Measurements from ENCODE around the gene RAB30.
"Not testable (repeated sequence)": the region's sequence is repeated elsewhere in the genome, so short reads cannot be mapped to it uniquely, and the experiment has no call there.

RAB30 gene

GRCh38 chr11:82988936-82989627 lies 82.6 kb downstream of the RAB30 start:
- DNase-seq (ENCODE audit: low read depth in 1 of 2, low spot score in 1 of 2): no peak

DNA sequence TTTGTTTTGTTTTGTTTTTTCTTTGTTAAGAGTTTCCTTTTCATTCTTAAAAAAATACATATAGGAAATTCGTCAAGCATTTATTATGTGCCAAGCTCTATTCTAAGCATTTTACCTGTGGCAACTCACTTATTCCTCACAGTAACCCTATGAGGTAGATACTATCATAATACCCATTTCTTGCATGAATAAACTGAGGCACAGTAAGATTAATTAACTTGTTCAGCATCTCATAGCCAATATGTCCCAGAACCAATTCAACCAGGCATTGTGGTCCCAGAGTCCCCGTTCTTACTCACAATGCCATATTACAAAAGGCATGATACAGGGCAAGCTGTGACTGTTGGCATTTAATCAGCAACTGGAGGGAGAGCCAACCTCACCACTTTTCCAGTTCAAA lies 83.7 kb downstream of the RAB30 start:
- DNase-seq (ENCODE audit: low read depth in 1 of 2, low spot score in 1 of 2): no peak

GRCh38 chr11:82986446-82986845 lies 85.3 kb downstream of the RAB30 start:
- no peak for DNase-seq (ENCODE audit: low read depth in 1 of 2, low spot score in 1 of 2)

DNA sequence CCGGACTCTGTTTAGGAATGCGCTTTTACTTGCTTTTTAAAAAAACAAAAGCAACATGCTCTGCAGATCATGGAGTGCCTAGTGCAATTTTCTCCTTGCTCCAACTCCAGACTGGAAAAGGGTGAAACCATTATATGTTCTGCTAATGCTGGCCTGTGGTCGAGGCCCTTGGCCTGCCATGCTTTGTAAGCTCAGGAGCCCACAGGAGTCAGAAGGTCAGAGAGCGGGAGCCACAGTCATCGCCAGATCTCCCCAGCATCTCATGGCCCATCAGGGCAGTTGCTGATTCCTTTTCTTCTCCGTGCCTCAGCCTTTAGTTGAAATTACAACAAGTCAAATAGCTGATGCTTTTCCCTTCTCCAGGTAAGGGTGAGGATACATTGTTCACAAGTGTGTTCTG lies 89.8 kb downstream of the RAB30 start:
- DNase-seq (ENCODE audit: low read depth in 1 of 2, low spot score in 1 of 2): no peak

DNA sequence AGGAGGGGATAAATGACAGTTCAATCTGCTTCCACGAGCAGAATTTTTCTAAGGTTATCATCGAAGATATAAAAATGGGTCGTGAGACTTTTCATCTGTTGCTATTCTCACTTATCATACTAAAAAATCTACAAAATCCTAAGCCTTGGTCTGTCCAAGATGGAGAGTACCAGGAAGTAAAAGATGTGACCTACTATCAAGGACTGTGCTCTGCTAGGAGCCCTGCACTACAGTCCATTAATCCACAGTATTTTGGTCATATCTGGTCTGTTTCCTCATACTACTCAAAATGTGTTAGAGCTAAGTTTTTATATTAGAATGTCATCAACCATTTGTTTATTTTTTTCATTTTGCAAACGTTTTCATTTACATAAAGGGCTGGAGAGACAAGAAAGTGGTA lies 90.8 kb downstream of the RAB30 start:
- no peak for DNase-seq (ENCODE audit: low read depth in 1 of 2, low spot score in 1 of 2)

GRCh38 chr11:82980292-82980691 lies 91.4 kb downstream of the RAB30 start:
- DNase-seq (ENCODE audit: low read depth in 1 of 2, low spot score in 1 of 2): no peak

DNA sequence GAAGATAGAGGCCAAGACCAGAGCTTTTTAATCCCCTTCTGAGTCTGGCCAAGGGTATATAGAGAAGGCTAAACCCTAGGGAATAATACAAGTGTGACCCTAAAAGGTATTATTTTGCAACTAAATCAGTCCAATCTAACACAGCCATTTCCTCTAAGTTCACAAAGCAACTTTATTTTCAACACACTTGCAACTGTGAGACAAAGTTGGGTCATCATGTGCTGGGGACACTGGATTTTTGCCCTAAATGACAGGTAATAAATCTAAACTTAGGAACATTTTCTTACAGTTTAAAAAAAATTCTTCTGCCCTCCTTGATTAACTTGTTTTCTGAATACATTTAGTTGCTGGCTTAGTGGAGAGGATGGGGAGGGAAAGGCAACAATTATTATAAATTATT lies 91.9 kb downstream of the RAB30 start:
- no peak for DNase-seq (ENCODE audit: low read depth in 1 of 2, low spot score in 1 of 2)

DNA sequence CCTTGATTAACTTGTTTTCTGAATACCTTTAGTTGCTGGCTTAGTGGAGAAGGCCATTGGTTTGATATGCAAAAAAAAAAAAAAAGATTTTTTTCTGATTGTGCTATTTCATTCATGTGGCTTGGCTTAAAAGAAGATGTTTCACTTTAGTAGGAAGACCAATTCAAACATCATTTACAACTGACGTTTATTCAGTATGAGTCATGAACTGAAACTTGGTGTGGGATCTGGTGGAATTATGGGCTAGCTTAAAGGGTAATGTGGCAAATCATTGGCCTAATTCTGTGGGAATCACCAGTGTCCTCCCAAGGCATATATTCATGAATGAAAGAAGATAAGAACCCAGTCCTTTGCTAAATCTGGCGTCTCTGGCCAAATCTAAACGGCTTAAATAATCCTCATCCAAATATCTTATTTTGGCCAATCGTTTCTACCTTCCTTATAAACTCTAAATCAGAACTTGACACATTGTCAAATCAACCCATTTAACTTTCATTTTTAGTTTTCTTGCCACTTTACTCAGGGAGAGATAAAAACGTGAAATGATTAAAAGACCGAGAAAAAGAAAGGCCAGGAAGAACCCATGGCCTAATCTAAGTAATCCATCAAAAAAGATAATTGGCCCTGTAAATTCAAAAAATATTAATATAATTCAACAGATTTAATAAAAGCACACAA lies 93.1 kb downstream of the RAB30 start:
- no peak for DNase-seq (ENCODE audit: low read depth in 1 of 2, low spot score in 1 of 2)

- no peak for DNase-seq (ENCODE audit: low read depth in 1 of 2, low spot score in 1 of 2)
These were observed 94.9 kb downstream of the RAB30 start for GRCh38 chr11:82976786-82977185.

GRCh38 chr11:82975882-82976281 lies 95.8 kb downstream of the RAB30 start:
- DNase-seq (ENCODE audit: low read depth in 1 of 2, low spot score in 1 of 2): no peak

- DNase-seq (ENCODE audit: low read depth in 1 of 2, low spot score in 1 of 2): no peak
These were observed 96.8 kb downstream of the RAB30 start for GRCh38 chr11:82974851-82975250.

GRCh38 chr11:82974135-82974534 lies 97.6 kb downstream of the RAB30 start:
- no peak for DNase-seq (ENCODE audit: low read depth in 1 of 2, low spot score in 1 of 2)

DNA sequence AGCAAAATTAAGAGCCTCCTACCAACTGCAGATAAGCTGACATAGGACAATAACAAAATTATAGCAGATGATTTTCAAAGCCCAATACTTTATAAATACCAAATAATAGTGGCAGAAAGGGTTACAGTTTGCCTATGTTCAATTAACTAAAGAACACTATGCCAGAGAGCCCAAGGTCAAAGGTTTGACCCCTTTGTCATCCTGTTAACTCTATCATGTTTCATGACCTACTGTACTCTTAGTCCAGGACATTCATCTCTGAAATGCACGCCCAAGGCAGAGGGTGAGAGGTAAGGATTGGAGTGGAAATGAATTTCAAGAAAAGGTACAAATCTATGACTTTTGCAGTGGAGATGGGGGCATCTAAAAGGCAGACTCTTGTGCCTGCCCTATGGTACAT lies 99.6 kb downstream of the RAB30 start:
- DNase-seq (ENCODE audit: low read depth in 1 of 2, low spot score in 1 of 2): no peak

DNA sequence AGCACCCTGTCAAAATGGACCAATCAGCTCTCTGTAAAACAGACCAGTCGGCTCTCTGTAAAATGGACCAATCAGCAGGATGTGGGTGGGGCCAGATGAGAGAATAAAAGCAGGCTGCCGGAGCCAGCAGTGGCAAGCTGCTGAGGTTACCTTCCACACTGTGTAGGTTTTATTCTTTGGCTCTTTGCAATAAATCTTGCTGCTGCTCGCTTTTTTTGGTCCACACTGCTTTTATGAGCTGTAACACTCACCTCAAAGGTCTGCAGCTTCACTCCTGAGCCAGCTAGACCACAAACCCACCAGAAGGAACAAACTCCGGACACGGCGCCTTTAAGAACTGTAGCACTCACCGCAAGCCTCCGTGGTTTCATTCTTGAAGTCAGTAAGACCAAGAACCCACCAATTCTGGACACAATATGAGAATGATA lies 100.2 kb downstream of the RAB30 start:
- not testable (repeated sequence) for DNase-seq (ENCODE audit: low read depth in 1 of 2, low spot score in 1 of 2)

- DNase-seq (ENCODE audit: low read depth in 1 of 2, low spot score in 1 of 2): not testable (repeated sequence)
These were observed 101.1 kb downstream of the RAB30 start for GRCh38 chr11:82970507-82971083.

- no peak for DNase-seq (ENCODE audit: low read depth in 1 of 2, low spot score in 1 of 2)
These were observed 101.9 kb downstream of the RAB30 start for GRCh38 chr11:82969811-82970210.

- no peak for DNase-seq (ENCODE audit: low read depth in 1 of 2, low spot score in 1 of 2)
These were observed 104.3 kb downstream of the RAB30 start for GRCh38 chr11:82967381-82967780.

GRCh38 chr11:82962021-82962420 lies 109.7 kb downstream of the RAB30 start:
- not testable (repeated sequence) for DNase-seq (ENCODE audit: low read depth in 1 of 2, low spot score in 1 of 2)

GRCh38 chr11:82960779-82961143 lies 110.9 kb downstream of the RAB30 start:
- no peak for DNase-seq (ENCODE audit: low read depth in 1 of 2, low spot score in 1 of 2)

DNA sequence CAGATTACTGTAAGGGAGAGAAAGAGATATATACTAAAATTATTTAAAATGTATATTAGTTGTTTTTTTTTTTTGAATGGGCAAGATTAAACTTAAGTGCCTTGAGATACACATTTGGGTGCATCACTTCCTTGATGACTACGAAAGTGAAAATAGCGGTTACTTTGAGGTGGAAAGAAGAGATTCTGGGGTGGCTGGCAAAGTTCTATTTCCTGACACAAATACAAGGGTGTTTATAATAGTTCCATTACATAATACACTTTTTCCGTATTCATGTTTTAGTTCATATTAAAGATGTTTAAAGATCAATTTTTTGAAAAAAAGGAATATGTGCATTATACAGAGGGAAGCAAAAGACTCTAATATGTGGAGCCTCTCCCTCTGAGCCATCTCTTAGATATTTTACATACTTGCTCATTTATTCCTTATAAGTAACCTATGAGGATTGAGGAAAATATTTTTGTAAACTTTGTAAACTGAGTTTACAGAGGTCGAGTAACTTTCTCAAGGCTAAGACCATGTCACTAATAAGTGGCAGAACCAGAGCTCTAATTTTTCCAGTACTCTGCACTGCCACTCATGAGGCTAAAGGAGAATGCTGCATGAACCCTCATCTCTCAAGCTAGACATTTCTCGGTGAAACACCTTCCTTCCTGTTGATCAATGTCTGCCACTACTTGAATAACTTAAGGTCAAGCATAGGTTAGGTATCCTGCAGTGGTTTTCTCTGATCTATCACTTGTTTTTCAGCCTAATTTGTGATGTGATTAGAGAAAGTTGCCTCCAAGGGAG lies 111.5 kb downstream of the RAB30 start:
- DNase-seq (ENCODE audit: low read depth in 1 of 2, low spot score in 1 of 2): no peak

DNA sequence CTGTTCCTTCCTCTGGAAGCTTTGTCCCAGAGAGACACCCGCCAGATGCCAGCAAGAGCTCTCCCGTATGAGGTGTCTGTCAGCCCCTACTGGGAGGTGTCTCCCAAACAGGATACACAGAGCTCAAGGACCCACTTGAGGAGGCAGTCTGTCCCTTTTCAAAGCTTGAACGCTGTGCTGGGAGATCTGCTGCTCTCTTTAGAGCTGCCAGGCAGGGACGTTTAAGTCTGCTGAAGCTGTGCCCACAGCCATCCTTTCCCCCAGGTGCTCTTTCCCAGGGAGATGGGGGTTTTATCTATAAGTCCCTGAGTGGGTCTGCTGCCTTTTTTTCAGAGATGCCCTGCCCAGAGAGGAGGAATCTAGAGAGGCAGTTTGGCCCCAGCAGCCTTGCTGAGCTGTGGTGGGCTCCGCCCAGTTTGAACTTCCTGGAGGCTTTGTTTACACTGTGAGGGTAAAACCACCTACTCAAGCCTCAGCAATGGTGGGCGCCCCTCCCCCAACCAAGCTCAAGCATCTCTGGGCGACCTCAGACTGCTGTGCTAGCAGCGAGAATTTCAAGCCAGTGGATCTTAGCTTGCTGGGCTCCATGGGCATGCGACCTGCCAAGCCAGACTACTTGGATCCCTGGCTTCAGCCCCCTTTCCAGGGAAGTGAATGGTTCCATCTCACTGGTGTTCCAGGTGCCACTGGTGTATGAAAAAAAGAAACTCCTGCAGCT lies 115.8 kb downstream of the RAB30 start:
- DNase-seq (ENCODE audit: low read depth in 1 of 2, low spot score in 1 of 2): peak; percentile 12 to 69
